Ishikawa (cell line): ENCODE results near the gene NCDN.

Source experiments
- CEBPB ChIP-seq: IDR thresholded peaks from 2 replicates; pipeline ENCODE4 v1.6.1; 2012
- EGR1 ChIP-seq: IDR thresholded peaks from 2 replicates; pipeline ENCODE4 v1.6.1; 2012
- EP300 ChIP-seq: IDR thresholded peaks from 2 replicates; pipeline ENCODE4 v1.6.1; 2012; ENCODE audit warnings: borderline replicate concordance
- TAF1 ChIP-seq: IDR thresholded peaks from 2 replicates; pipeline ENCODE4 v1.6.1; 2012; ENCODE audit warnings: low read depth, mild to moderate bottlenecking
- TEAD4 ChIP-seq: IDR thresholded peaks from 2 replicates; pipeline ENCODE4 v1.6.1; 2012
- TF ChIP-seq, protein P1 (sequence below): IDR thresholded peaks from 2 replicates; pipeline ENCODE4 v1.6.1; 2012
- TF ChIP-seq, protein P2 (sequence below): IDR thresholded peaks from 2 replicates; pipeline ENCODE4 v1.6.1; 2012

- no peak for TF ChIP-seq CEBPB
- no peak for TF ChIP-seq EGR1
- TF ChIP-seq, protein P1, sequence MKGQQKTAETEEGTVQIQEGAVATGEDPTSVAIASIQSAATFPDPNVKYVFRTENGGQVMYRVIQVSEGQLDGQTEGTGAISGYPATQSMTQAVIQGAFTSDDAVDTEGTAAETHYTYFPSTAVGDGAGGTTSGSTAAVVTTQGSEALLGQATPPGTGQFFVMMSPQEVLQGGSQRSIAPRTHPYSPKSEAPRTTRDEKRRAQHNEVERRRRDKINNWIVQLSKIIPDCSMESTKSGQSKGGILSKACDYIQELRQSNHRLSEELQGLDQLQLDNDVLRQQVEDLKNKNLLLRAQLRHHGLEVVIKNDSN: no peak
- no peak for TF ChIP-seq TEAD4
- no peak for TF ChIP-seq EP300
- TF ChIP-seq, protein P2, sequence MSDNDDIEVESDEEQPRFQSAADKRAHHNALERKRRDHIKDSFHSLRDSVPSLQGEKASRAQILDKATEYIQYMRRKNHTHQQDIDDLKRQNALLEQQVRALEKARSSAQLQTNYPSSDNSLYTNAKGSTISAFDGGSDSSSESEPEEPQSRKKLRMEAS: no peak
- TF ChIP-seq TAF1: no peak
Measured at GRCh38 chr1:35572296-35572695, 14.7 kb downstream of the NCDN start.
